Stomach (tissue), 4 donors: ENCODE results near the gene TTL.

Source experiments
- POLR2A ChIP-seq, 4 donors: fragments of 450-650 bp; IDR thresholded peaks; one replicate each; pipeline ENCODE4 v1.6.1; 2016; ENCODE audit warnings: antibody characterized with exemption in 4 of 4, control low read depth in 2 of 4, mild to moderate bottlenecking in 1 of 4, moderate library complexity in 1 of 4
- POLR2AphosphoS5 ChIP-seq, 3 donors: sonication (generic); formaldehyde crosslinking; IDR thresholded peaks; one replicate each; pipeline ENCODE4 v1.6.1; 2016; ENCODE audit warnings: antibody characterized with exemption in 3 of 3

- TF ChIP-seq POLR2A (IDR thresholded peaks at IDR 0.05) = no peak
- no peak for TF ChIP-seq POLR2AphosphoS5 (IDR thresholded peaks at IDR 0.05)
Measured at GRCh38 chr2:112449854-112450253, 32.1 kb upstream of the TTL start.
